ENCODE data around the gene EPB41L1.

The EPB41L1 gene

DNA sequence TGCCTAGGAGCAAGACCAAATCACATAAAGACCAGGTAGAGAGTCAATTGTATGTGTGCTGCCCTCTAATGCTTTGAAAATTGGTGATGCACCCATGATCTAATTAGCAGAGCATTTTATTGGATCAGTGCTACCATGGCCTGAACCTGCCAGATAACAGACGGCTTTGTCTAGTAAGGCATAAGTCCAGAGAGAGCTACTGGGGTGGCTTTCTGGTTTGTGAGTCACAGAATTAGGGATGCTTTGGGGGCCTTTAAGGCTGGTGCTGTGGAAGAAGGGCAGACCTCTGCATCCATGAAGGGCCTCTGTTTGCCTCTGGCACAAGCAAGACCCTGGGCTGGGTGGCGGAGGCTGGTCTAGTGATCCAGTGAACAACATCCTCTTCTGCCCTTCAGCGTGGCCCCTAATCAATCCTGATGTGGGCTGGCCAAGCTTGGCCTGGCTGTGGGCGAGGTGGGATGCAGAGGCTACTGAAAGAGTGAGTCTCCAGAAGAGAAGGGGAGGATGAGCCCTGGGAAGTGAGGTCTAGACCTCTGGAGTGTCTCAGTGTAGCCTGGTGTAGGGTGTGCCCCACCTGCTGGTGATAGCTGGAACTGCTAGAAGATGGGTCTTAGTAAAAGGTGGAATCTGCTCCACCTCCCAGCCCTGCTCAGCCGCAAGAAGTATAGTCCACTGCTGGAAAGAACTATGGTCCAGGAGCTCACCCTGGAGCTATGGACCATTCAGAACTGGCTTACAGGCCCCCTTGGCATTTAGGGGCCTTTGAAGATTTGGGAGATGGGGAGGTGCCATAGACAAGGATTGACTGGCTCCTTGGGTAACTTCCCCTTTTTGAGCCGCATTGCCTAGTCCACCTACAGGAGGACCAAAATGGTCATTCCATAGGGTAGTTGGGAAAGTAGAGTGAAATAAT, 45.1 kb downstream of the EPB41L1 start:
- DNase-seq = peak; percentile 67

DNA sequence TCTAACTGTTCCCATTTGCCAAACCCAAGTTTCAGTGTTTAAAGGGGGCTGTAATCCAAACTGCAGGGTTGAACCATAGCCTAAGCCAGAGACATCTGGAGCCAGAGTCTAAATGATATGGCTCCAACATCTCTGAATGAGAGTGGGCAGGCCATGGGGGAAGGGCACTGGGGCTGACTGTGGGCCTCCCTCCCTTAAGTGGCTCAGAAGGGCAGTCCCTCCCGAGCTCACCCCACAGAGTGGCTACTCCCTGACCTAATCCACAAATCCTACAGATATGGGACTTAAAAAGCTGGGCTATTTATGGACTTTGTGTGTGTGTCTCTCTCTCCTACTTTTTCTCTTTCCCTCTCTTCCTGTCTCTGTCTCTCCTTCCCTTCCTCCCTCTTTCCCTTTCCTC, 45.9 kb downstream of the EPB41L1 start:
- no peak for DNase-seq

DNA sequence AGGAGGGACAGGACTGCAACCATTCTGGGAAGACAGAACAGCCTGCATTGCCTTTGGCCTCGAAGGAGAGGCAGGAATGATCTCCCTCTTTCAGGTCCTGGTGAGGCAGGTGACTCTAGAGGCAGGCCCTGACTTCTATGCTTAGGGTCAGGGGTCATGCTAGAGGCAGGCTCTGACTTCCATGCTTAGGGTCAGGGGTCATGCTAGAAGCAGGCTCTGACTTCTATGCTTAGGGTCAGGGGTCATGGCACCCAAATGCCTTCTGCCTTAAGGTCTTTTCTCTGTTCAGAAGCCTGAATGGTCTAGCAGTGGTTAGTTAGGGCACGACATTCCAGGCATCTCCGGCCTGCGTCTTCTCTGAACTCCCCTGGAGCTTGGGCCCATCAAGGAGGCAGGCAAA, 46.7 kb downstream of the EPB41L1 start:
- DNase-seq = no peak

DNA sequence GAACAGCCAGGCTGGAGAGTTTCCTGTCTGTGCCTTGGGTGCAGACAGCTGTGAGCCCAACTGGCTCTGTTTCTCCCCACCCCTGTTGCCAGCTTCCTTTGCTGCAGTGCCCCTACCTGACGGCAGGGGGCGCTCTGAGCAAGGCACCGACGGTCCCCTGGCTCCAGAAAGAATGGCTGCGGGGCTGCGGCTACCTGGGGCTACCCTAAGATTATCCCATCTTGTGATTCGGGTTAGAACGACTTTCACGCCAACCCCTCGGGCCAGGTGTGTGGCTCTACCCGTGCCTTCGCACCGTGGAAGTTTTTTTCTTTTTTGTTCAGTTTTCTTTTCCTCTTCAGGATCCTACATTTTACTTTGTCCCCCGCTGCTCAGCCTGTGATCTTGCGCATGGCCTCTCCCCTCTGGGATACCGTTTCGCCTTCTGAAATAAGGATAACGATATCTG, 48.4 kb downstream of the EPB41L1 start:
- DNase-seq = peak; percentile 8

DNA sequence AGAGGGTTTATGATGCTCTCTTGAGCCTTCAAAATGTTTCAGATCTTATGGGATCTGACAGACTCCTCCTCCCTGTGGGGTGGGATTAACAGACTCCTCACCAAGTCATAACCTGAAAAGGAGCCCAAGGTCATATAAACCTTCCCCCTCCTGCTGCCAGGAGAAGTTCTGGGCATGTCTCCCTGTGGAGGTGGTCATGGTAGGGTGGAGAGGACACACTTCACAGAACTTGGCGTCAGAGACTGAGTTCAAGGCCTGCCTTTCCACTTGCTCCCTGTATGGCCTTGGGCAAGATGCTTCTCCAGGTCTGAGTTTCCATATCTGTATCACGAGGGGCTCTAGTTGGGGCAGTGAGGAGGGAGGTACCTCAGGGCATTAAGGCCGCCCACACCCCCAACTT, 49.3 kb downstream of the EPB41L1 start:
- no peak for DNase-seq

DNA sequence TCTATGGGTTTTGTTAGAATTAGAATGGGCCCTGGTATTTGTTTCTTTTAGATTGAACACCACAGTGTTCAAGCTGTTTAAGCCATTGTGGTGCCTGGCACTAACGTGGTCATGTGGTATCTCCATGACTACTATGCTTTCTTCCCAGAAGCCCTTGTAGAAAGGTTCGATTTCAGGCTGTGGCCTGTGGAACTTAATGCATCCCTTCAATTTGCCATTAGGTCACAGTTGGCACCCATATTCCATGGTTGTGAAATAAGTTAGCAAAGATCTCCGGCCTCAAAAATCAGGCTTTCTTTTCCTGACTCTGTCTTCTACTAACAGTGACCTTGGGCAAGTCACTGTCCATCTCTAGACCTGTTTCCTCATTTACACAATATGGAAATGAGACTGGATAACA, 50.5 kb downstream of the EPB41L1 start:
- DNase-seq = no peak

DNA sequence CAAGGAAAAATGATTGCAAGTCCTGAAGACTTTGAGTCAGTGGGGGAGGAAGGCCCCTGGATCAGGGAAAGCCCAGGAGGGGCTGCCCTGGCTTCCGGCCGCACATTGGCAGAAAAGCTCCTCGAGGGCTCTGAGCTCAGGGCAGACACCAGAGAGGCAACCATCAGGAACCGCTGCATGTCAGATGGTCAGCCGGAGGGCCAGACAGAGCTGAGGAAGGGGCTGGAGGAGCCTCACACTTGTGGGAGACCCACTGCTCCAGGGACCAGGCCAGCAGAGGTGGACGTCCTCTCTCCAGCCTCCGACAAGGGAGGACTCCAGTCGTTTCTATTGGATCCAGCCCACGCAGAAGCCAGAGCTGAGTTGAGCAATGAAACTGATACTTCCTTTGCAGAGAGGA, 51.5 kb downstream of the EPB41L1 start:
- no peak for DNase-seq

DNA sequence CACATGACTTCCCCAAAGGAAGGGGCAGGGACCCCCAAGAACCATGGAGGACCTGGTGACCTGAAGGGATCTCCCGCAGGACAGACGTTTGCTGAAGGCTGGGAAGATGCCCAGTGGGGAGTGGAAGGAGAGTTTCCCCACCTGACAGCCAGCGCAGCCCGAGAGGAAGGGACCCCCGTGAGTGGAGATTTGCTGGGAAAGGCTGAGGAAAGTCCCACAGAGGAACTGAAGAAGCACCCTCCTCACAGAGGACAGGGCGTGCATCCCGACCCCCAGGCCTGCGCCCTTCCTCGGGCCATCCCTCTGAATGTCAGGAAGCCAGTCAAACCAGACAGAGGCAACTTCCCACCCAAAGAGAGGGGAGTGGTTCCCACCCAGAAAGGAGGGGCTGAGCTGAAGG, 52.1 kb downstream of the EPB41L1 start:
- DNase-seq = no peak

DNA sequence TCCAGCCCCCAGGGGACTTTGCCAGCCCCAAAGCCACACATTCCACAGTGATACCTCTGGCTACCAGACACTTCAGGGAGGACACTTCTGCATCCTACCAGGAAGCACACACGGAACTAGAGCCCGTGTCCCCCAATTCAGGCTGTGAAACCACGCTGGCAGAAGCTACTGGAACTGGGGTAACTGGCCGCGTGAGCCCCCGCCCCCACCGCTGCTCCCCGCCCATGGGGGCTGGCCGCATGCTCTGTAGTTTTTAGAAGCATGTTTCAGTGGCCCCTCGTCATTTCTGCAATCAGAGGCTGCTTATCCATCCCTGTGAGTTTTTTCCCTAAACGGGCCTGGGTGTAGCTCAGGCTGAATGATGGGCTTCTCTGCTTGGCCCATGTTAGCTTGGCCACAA, 53.1 kb downstream of the EPB41L1 start:
- no peak for DNase-seq

DNA sequence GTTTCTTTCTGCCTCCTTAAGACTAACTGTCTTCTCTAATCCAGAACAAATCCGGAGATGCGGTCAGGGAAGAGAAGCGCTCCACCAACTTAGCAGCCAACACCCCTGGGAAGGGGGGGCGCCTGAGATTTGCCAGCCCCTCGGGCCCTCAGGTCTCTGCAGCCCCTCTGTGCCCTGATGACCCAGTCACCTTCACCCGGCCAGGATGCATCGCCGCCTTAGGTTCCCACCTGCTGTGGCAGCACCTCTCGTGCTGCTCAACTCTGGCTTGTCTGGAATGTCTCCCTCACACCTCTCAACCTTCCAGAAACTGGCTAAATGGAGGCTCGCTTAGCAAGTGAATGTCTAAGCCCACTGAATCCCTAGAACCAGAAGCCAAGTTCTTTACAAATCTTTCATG, 53.7 kb downstream of the EPB41L1 start:
- DNase-seq = no peak

DNA sequence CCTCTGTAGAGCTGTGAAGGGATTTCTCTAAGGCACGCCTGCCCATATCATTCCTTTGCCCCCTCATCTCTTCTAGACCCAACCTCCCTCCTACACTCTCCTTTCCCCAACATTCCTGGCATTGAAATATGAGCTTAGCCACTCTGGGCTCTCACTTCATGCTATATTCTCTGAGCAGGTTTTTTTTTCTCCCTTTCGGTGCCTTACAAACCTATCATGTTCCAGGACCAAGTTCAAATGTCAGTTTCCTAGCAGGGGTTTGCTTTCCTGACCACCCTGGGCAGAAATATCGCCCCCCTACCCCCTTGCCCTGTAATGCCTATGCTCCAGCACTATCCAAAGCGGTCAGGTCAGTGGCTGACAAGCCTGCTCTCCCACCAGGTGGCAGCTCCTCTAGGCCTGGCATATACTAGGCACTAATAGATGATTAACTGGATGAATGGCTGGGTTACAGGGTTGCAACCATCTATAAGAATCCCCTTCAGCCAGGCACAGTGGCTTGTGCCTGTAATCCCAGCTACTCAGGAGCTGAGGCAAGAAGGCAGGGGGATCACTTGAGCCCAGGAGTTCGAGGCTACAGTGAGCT, 56.0 kb downstream of the EPB41L1 start:
- no peak for DNase-seq

DNA sequence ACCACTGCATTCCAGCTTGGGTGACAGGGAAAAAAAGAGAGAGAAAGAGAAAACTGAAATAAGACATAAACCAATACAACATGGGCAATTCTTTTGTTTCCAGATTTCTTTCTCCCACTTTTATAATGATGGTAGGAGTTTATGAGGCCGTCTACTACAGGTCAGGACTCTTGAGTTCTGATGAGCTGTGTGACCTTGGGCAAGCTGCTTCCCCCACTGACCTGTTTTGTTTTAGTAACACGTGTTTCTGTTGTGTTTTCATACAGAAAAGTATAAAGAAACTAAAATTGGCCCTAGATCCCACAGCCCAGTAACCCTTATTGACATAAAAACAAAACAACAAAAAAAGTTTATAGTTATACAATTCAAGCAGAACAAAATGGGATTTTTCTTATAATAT, 58.8 kb downstream of the EPB41L1 start:
- DNase-seq = no peak

DNA sequence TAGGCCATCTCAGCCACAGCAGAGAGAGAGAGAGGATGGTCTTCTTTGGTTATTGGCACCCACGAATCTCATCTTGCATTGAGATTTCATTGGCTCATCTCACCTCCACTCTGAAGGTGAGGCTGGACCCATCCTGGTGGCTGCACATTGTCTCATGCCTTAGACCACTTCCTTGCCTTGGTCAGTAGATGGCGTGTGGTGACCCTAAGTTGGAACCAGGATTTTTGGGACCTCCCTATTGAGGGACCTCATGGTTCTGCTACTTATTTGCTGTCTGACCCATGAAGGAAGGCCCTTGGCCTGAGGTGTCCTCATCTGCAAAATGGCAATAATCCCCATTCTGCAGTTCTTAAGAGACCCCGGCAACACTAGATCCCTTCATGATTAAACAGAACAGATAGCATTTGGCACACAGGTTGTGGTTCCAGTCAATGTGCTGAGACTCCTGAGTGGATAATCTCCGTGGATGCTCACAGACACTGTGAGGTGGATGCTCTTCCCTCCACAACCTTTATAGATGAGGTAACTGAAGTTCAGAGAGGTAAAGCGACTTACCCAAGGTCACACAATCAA, 60.2 kb downstream of the EPB41L1 start:
- no peak for DNase-seq

DNA sequence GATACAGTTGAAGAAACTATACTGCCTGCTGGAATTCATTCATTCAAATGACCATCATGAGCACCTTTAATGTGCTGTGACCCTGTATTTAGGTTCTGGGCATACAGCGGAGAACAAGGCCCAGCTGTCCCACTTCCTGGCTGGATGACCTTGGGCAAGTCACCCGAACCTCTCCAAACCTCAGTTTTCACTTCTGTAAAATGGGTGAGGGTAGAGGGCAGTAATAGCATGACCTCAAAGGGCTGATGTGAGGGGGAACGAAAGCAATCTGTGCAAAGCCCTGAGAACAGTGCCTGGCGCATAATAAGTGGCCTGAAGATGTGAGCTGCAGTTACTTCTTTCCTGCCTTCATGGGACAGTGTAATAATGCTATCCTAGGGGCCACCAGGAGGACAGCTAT, 61.2 kb downstream of the EPB41L1 start:
- no peak for DNase-seq

DNA sequence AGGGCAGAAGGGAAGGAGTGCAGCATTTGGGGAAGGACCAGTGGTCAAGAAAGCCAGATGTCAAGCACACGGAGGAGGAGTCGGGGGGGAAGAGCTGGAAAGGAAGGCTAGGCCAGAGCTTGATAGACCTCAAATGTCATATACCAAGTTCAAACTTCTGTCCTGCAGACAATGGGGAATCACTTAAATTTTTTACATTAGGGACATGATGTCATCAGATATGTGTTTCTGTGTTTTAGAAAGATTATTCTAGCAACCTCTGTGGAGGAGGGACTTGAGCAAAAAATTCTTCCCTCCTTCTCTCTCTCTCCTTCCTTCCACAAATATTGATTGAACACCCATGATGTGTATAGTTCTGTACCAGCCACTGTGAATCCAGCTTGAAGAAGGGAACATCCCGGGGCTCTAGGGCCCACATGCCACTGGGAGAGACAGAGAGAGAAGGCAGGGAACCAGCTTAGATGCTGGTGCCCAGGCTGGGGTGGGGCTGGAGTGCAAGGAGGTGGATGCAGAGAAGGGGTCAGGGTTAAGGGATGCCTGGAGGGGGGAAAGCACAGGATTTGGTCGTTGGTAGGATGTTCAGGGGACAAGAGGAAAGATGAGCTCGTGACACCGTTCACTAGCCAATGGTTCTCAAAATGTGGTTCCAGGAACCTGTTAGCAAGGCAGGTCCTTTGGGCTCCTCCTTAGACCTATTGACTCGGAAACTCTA, 61.9 kb downstream of the EPB41L1 start:
- DNase-seq = no peak

DNA sequence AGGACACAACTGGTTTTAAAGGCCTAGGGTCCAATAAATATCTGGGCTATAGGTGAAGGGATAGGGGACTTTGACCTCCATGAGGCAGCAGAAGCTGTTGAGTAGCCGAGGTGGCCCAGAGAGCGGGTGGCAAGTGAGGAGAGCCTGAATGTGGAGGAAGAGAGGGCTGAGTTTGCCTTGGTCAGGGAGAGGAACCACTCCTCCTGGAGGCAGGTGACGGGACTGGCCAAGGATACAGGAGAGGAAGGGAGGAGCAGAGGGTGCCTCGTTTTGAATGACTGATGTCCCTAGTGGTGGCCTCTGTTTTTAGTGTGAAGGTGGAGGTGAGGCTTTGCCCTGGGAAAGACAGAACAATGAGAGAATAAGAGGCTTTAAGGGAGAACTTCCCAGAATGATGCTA, 62.7 kb downstream of the EPB41L1 start:
- no peak for DNase-seq

DNA sequence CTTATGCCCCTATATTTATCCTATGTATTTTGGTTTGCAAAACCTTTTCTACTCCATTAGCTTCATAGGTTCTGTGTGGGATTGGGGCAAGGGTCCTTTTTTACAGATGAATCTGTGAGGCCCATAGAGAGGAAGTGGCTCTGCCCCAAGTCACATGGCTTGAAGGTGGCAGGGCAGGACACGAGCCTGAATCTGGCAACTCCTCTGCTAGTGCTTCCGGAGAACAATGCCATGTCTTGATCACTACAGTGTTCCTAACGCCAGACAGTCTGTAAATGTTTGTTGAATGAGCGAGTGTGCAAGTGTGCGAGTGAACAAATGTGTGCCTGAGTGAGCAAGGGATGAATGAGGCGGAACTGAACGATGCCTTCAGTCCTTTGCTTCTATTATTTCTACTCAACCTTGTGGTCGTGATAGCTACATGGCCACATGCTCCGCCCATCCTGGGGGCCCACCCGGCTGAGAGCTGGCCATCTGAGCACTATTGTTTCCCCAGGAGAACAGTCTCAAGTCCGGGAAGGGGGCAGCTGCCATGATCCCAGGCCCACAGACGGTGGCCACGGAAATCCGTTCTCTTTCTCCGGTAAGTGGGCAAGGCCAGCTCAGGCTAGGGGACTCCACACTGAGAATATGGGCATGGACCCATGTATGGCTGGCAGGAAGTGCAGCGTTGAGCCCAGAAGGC, 64.0 kb downstream of the EPB41L1 start:
- no peak for DNase-seq

DNA sequence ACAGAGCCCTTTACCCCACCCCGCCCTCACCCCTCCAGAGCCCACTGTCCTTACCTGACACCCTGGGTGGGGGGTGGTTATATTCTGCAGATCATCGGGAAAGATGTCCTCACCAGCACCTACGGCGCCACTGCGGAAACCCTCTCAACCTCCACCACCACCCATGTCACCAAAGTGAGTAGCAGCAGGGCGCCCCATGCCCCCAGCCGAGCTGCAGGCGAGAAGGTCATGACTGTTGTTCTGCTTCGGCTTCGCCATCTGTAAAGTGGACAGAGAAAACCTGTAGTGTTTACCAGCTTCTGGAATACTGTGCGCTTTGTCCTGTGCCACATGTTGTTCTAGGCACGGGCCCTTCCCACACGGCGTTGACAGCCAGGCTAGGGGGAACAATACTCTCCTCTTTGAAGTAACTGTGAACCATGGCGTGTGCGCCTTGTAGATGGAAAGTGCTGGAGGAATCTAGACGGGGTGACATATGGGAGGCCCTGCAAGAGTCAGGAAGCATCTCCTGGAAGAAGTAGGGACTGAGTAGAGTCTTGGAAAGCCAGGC, 65.2 kb downstream of the EPB41L1 start:
- DNase-seq = no peak

DNA sequence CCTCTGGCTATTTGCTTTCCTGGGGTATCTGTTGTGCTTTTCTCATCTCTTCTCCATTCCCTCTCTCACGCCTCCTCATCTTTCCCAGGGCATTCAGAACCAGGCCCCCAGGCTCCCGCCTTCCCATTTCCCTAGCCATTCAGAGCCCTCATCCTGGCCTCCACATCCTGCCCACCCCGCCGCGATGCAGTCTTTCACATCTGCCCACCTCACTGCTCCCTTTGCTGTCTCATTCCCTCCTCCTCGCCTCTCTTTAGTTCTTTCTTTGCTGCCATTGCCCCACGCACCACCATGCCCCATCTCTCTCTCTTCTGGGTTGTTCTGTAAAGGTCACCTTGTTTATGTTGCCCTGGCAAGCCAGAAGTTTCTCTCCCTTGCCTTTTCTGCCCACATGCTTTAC, 71.1 kb downstream of the EPB41L1 start:
- no peak for DNase-seq

DNA sequence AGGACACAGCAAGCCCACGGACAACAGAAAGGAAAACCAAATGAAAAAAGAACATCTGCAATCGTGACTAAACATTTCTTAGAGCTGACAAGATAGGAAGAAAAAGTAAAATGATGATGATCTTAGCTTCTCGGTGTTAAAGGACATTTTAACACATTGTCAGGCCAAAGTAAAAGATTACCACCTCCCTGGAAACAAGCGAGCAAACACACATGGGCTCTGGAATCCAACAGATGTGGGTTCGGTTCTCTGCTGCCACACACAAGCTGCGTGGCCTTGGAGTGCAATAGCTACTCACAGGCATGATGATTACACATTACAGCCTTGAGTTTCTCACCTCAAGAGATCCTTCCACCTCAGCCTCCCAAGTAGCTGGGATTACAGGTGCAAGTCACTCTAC, 74.2 kb downstream of the EPB41L1 start:
- DNase-seq = no peak

DNA sequence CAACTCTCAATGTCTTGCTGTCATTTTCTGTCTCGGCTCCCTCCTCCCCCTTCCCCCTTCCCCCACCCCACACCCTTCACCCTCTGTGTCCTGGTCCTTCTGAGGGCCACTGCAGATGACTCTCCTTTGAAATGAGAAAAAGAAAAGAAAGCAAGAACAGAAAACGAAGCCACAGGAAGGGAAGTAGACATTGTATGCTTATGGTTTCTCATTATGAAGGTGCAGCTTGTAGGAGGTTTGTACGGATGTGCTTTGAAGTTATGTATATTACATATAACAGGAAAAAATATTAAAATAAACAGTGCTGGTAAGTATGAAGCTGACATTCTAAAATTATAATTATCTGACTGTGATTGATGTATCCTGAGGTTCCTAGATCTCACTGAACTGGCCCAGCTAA, 75.5 kb downstream of the EPB41L1 start:
- DNase-seq = no peak

DNA sequence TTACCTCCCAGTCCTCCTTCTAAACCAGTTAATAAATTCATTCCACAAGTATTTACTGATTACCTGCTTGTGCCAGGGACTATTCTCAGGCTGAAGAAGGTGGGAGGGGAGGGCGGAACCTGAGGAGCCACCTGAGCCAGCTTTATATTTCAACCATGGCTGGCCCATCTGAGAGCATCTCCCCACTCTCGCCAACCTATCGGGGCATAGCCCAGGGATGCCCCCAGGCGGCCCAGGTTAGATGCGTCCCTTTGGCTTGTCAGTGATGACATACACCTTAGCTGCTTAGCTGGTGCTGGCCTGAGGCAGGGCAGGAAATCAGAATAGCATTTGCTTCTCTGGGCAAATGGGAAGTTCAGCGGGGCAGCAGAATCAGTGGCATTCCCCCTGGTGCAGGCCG, 76.8 kb downstream of the EPB41L1 start:
- no peak for DNase-seq
